Activated T-helper 2 cell treated with anti-CD3 and anti-CD28 coated beads, Interferon-gamma antibody, Interleukin-2, Interleukin-4, amounts not matched to agents 10 μg/mL and 5 μg/mL and 100 μg/mL, durations not matched to agents 14 hours and 24 hours and 36 hours (primary cell): ENCODE data around the gene TNIP3. TPM values are rescaled to one million over a fixed set of nuclear protein-coding genes. Genes with fewer than 3 reads are reported as not detected.

Experiments used
- total RNA-seq: library from RNA; stranded (reverse); gene quantifications from 2 replicates; pipeline ENCODE4 v1.2.3, GENCODE V29; 2022

The TNIP3 gene
- total RNA-seq, 1 donor from 2014 or later = 9.2 TPM

Other genes starting within 250 kb of the TNIP3 start
- 0.18 TPM in 1 of 2 replicates, not detected in the other for gene PRDM5, start 241.6 kb downstream of the TNIP3 start, total RNA-seq
- gene NDNF, start 91.8 kb downstream of the TNIP3 start, total RNA-seq = 0.55 and 0.78 TPM in 2 replicates
- not detected in 2 replicates for gene QRFPR, start 216.7 kb upstream of the TNIP3 start, total RNA-seq